ENCODE results near the gene TADA2A. TPM values are rescaled to one million over a fixed set of nuclear protein-coding genes. Genes with fewer than 3 reads are reported as not detected.
"Not testable (repeated sequence)": the region's sequence is repeated elsewhere in the genome, so short reads cannot be mapped to it uniquely, and the experiment has no call there.

TADA2A gene
- total and polyA plus RNA-seq, 2 of the 8 experiments (the other 6 are each of a cell fraction or from before 2014, with no cell fraction given): 8.4 to 18.5 TPM

GRCh38 chr17:37511642-37512041 is 105.0 kb downstream of the TADA2A start:
- not testable (repeated sequence) for H4K91ac ChIP-seq (replicated peaks; ENCODE audit: insufficient read length, low read length); H3K4me2 ChIP-seq (ENCODE audit: insufficient read depth in 1 of 2, low read depth in 2 of 2, low read length in 2 of 2); H3K4ac ChIP-seq (replicated peaks; ENCODE audit: insufficient read length, low read depth, low read length); H2BK5ac ChIP-seq (ENCODE audit: low read depth, low read length); H3K79me1 ChIP-seq (ENCODE audit: low read depth, low read length); H3K14ac ChIP-seq (ENCODE audit: insufficient read length); H2BK15ac ChIP-seq (ENCODE audit: low read length); H2BK12ac ChIP-seq (ENCODE audit: low read depth, low read length); H3K79me2 ChIP-seq (ENCODE audit: control insufficient read depth in 1 of 2, insufficient read depth in 2 of 2, low read length in 2 of 2); H3K27me3 ChIP-seq (replicated peaks in 1 of 4; ENCODE audit: control insufficient read depth in 3 of 4, extremely low read depth in 1 of 4, insufficient read depth in 3 of 4, low read length in 3 of 4); H4K5ac ChIP-seq (ENCODE audit: insufficient read length, low read depth, low read length); H2AK5ac ChIP-seq (ENCODE audit: low read depth, low read length); H3K9me3 ChIP-seq (ENCODE audit: insufficient read depth in 2 of 2, low read depth in 1 of 2, low read length in 1 of 2); H3K23ac ChIP-seq (ENCODE audit: insufficient read length); H2AFZ ChIP-seq (ENCODE audit: low read length); H3K4me1 ChIP-seq (replicated peaks in 1 of 4; ENCODE audit: control insufficient read depth in 3 of 4, insufficient read depth in 4 of 4, low read length in 3 of 4); FAIRE-seq; H3K27ac ChIP-seq (ENCODE audit: low read depth, low read length); H3K56ac ChIP-seq (replicated peaks; ENCODE audit: insufficient read length, low read depth, low read length); DNase-seq (ENCODE audit: low read depth in 1 of 2, low spot score in 2 of 2); H3K4me3 ChIP-seq (ENCODE audit: extremely low read depth in 1 of 4, insufficient read depth in 2 of 4, low read depth in 3 of 4, low read length in 4 of 4); H2BK20ac ChIP-seq (ENCODE audit: low read length); H3K23me2 ChIP-seq (ENCODE audit: low read depth, low read length); H4K8ac ChIP-seq (ENCODE audit: extremely low read depth, insufficient read depth, low read length); H2BK120ac ChIP-seq (replicated peaks; ENCODE audit: low read depth, low read length); H3K9ac ChIP-seq (replicated peaks in 1 of 4; ENCODE audit: extremely low read depth in 1 of 4, low read depth in 3 of 4, low read length in 3 of 4); H4K20me1 ChIP-seq (replicated peaks in 1 of 2; ENCODE audit: control insufficient read depth in 1 of 2, insufficient read depth in 2 of 2, low read length in 2 of 2); H3K18ac ChIP-seq (ENCODE audit: extremely low read depth, low read length)
- 100% methylated on average over 1 of the region's 1 CpG; no CpG with 5 or more reads in 1 of the 2 experiments for WGBS, 2 experiments (ENCODE audit: extremely low coverage in 1 of 2, insufficient coverage in 1 of 2, insufficient read length in 1 of 2, insufficient replicate concordance in 2 of 2, low coverage in 1 of 2, low lambda C conversion rate in 2 of 2, missing lambda C conversion rate in 1 of 2)
- POLR2A ChIA-PET (ENCODE audit: partially characterized antibody): interaction anchor here (2.0 kb wide), 1 partner anchor 17 kb away, joined by 5 read pairs; no protein-coding TSS in a partner anchor
- peaks cover 0 to 22% (median 4%) of the 10 kb centered on the region in 4 experiments; a peak in 5 of 8 replicates for H3K36me3 ChIP-seq (ENCODE audit: control insufficient read depth in 2 of 4, insufficient read depth in 4 of 4, low read length in 3 of 4)
- CTCF ChIA-PET (ENCODE audit: partially characterized antibody): interaction anchor here (0.7 to 1.4 kb wide), 4 partner anchors 9 to 31 kb away, joined by 3 to 4 read pairs (median 3); no protein-coding TSS in a partner anchor
